GM12892 (cell line): ENCODE data around the gene TNRC6B. TPM values are rescaled to one million over a fixed set of nuclear protein-coding genes. Genes with fewer than 3 reads are reported as not detected.
"Not testable (repeated sequence)": the region's sequence is repeated elsewhere in the genome, so short reads cannot be mapped to it uniquely, and the experiment has no call there.

Source experiments
- DNase-seq: peaks from one replicate; pipeline ENCODE4 v3.0.0; 2011; ENCODE audit not compliant: insufficient read length
- FAIRE-seq: peaks from 2 replicates; lab custom pipeline; 2011; peaks lifted over from hg19 to GRCh38; lab: Jason Lieb, UNC
- POLR2A ChIP-seq: IDR thresholded peaks from 2 replicates; pipeline ENCODE4 v1.6.1; 2011; ENCODE audit warnings: low read depth, low read length, control low read depth
- POLR2AphosphoS5 ChIP-seq: IDR thresholded peaks from 2 replicates; pipeline ENCODE4 v1.6.1; 2011; ENCODE audit warnings: low read depth, low read length, control low read depth
- TAF1 ChIP-seq: IDR thresholded peaks from 2 replicates; pipeline ENCODE4 v1.6.1; 2011; ENCODE audit warnings: low read depth, mild to moderate bottlenecking, control low read depth, low read length, borderline replicate concordance
- polyA plus RNA-seq: library from polyadenylated mRNA; unstranded; fragments of >200 nt; gene quantifications from one replicate; pipeline ENCODE4 v1.2.1, GENCODE V29; 2012; ENCODE audit warnings: missing spikeins, inconsistent platforms; ENCODE audit not compliant: missing spikeins

TNRC6B gene
- polyA plus RNA-seq, result 10.7 TPM

GRCh38 chr22:40177738-40178416 lies at the start of gene TNRC6B:
Gene TNRC6B (plus strand): TSS chr22:40177925. CDS start chr22:40178136, 211 bp downstream.
- DNase-seq (peak; percentile 40), FAIRE-seq (peak; percentile 95)
- TF ChIP-seq POLR2A, result peak; percentile 99
- TF ChIP-seq TAF1, result peak; percentile 90
- peak; percentile 98 for TF ChIP-seq POLR2AphosphoS5

- peak; percentile 19 for DNase-seq
- FAIRE-seq, result peak; percentile 54
- no peak for TF ChIP-seq TAF1
- no peak for TF ChIP-seq POLR2A
- TF ChIP-seq POLR2AphosphoS5, result no peak
Measured at GRCh38 chr22:40128989-40129388, 48.7 kb upstream of the TNRC6B start.

GRCh38 chr22:40137132-40137531 lies 40.6 kb upstream of the TNRC6B start:
- no peak for TF ChIP-seq POLR2A
- TF ChIP-seq TAF1, result no peak
- no peak for TF ChIP-seq POLR2AphosphoS5
- DNase-seq (no peak), FAIRE-seq (no peak)

- FAIRE-seq, result no peak
- DNase-seq, result no peak
- TF ChIP-seq TAF1, result no peak
- no peak for TF ChIP-seq POLR2A
- TF ChIP-seq POLR2AphosphoS5, result no peak
Measured at GRCh38 chr22:40138866-40139265, 38.9 kb upstream of the TNRC6B start.

GRCh38 chr22:40147388-40148176 lies 30.1 kb upstream of the TNRC6B start:
- FAIRE-seq, result no peak

GRCh38 chr22:40153192-40153591 lies 24.5 kb upstream of the TNRC6B start:
- TF ChIP-seq POLR2A (no peak), TAF1 (no peak), POLR2AphosphoS5 (no peak)
- FAIRE-seq, result no peak
- no peak for DNase-seq

More at GRCh38 chr22:40147388-40148176, 30.1 kb upstream of the TNRC6B start:
- no peak for TF ChIP-seq POLR2AphosphoS5
- TF ChIP-seq TAF1, result no peak
- DNase-seq, result no peak

- DNase-seq (no peak), FAIRE-seq (no peak)
- TF ChIP-seq POLR2AphosphoS5 (no peak), POLR2A (no peak)
Measured at GRCh38 chr22:40153705-40154104, 24.0 kb upstream of the TNRC6B start.

- TF ChIP-seq POLR2A (no peak), POLR2AphosphoS5 (no peak), TAF1 (no peak)
- DNase-seq (no peak), FAIRE-seq (no peak)
Measured at GRCh38 chr22:40156001-40156516, 21.7 kb upstream of the TNRC6B start.

- FAIRE-seq, DNase-seq: not testable (repeated sequence)
Measured at GRCh38 chr22:40156682-40157081, 21.0 kb upstream of the TNRC6B start.

- DNase-seq (no peak), FAIRE-seq (no peak)
- TF ChIP-seq POLR2A, result no peak
- TF ChIP-seq TAF1, result no peak
- TF ChIP-seq POLR2AphosphoS5, result no peak
Measured at GRCh38 chr22:40157330-40157945, 20.3 kb upstream of the TNRC6B start.

- FAIRE-seq, result no peak
- TF ChIP-seq TAF1 (no peak), POLR2A (no peak), POLR2AphosphoS5 (no peak)
- DNase-seq, result no peak
Measured at GRCh38 chr22:40161194-40161593, 16.5 kb upstream of the TNRC6B start.

GRCh38 chr22:40165537-40165936 lies 12.2 kb upstream of the TNRC6B start:
- not testable (repeated sequence) for FAIRE-seq, DNase-seq
